Left colon (tissue), 2 donors: ENCODE data around the gene ZNF717. TPM values are rescaled to one million over a fixed set of nuclear protein-coding genes. Genes with fewer than 3 reads are reported as not detected.
A peak's percentile ranks its signal among the peaks of the same experiment; 100 is the strongest.
"Not testable (repeated sequence)": the region's sequence is repeated elsewhere in the genome, so short reads cannot be mapped to it uniquely, and the experiment has no call there.

Experiments used
- ATAC-seq: fragments of 200-7000 bp; cut with Tn5 transposase; one replicate; pipeline ENCODE4 v1.9.1; 2020; ENCODE audit warnings: mild to moderate bottlenecking, moderate library complexity
- DNase-seq, 2 donors: peaks; one replicate each; pipeline ENCODE4 v3.0.0-alpha.2; 2020
- intact Hi-C, 2 donors: fragments of 100-400 bp; cut with DNase I in 1 of 2; cut with micrococcal nuclease in 1 of 2; formaldehyde crosslinking; loops; one replicate each; pipeline versions ENCODE4 v1.11.2 to v1.14.0; 2022; cut with DNase I, micrococcal nuclease
- long read RNA-seq: library from polyadenylated mRNA; unstranded; transcript quantifications from one replicate; pipeline ENCODE4 v2.0.0, GENCODE V29; 2021
- total RNA-seq, 2 donors: library from RNA; stranded (reverse); fragmentation: NEBNext Ultra II Directional; extraction: Animal tissue kit (Norgen Biotek cat#: 25700); gene quantifications; one replicate each; pipeline ENCODE4 v1.2.1, GENCODE V29; 2021
- donor health status: DM: no; HTN: no; CAD: no.
- donor health status: DM: yes; HTN: yes; CAD: no.

Gene ZNF717
- total RNA-seq = 1 to 10 TPM; 9.2 to 9.3 TPM
- long read RNA-seq, partial matches to known transcripts = 0 of 2 reads
- long read RNA-seq, other reads (novel, unspliced or antisense) = 1 of 2 reads

- ATAC-seq (peak; percentile 23), DNase-seq (peak; percentile 94 to 95)
- intact Hi-C loops = not testable (repeated sequence)
Observed at GRCh38 chr3:75785081-75785755, at the start of gene ZNF717. TSS of gene ZNF717 (minus strand) at chr3:75785549. CDS start at chr3:75783362, 2,187 bp downstream.

- intact Hi-C loops, ATAC-seq, DNase-seq: not testable (repeated sequence)
Observed at GRCh38 chr3:75831076-75831475, 45.7 kb upstream of the ZNF717 start.

GRCh38 chr3:75818019-75818418, 32.7 kb upstream of the ZNF717 start:
- DNase-seq, intact Hi-C loops, ATAC-seq: not testable (repeated sequence)

GRCh38 chr3:75816287-75817180, 31.2 kb upstream of the ZNF717 start:
- DNase-seq, ATAC-seq, intact Hi-C loops: not testable (repeated sequence)

GRCh38 chr3:75814797-75815196, 29.4 kb upstream of the ZNF717 start:
- DNase-seq (no peak), ATAC-seq (no peak)
- intact Hi-C loops = no loop called here

GRCh38 chr3:75782506-75782905, 2.8 kb downstream of the ZNF717 start:
- ATAC-seq (no peak), DNase-seq (no peak)
- intact Hi-C loops = no loop called here

- DNase-seq (no peak), ATAC-seq (no peak)
- intact Hi-C loops = no loop called here
Observed at GRCh38 chr3:75781079-75781745, 4.1 kb downstream of the ZNF717 start.

GRCh38 chr3:75777742-75778141, 7.6 kb downstream of the ZNF717 start:
- intact Hi-C loops, ATAC-seq, DNase-seq: not testable (repeated sequence)

- DNase-seq, ATAC-seq, intact Hi-C loops: not testable (repeated sequence)
Observed at GRCh38 chr3:75771631-75772030, 13.7 kb downstream of the ZNF717 start.

- intact Hi-C loops = no loop called here
Observed at GRCh38 chr3:75768303-75769017, 16.9 kb downstream of the ZNF717 start.

GRCh38 chr3:75737831-75738493, 47.4 kb downstream of the ZNF717 start:
- ATAC-seq (no peak), DNase-seq (no peak)
- intact Hi-C loops = no loop called here

More at GRCh38 chr3:75768303-75769017, 16.9 kb downstream of the ZNF717 start:
- no peak for DNase-seq
- ATAC-seq = no peak

- ATAC-seq (no peak), DNase-seq (no peak)
- intact Hi-C loops = no loop called here
Observed at GRCh38 chr3:75727985-75728384, 57.4 kb downstream of the ZNF717 start.

- no peak for ATAC-seq
- intact Hi-C loops = no loop called here
Observed at GRCh38 chr3:75692061-75692460, 93.3 kb downstream of the ZNF717 start.

GRCh38 chr3:75687323-75687722, 98.0 kb downstream of the ZNF717 start:
- no peak for DNase-seq
- no peak for ATAC-seq
- intact Hi-C loops = no loop called here

More at GRCh38 chr3:75692061-75692460, 93.3 kb downstream of the ZNF717 start:
- no peak for DNase-seq
